ENCODE data around the gene VAT1. TPM values are rescaled to one million over a fixed set of nuclear protein-coding genes. Genes with fewer than 3 reads are reported as not detected.
A peak's percentile ranks its signal among the peaks of the same experiment; 100 is the strongest.
"Not testable (repeated sequence)": the region's sequence is repeated elsewhere in the genome, so short reads cannot be mapped to it uniquely, and the experiment has no call there.

The VAT1 gene
- total and polyA plus RNA-seq, 7 experiments from 2014 or later, result 12.8 to 52.3 (median 34.9) TPM

- DNase-seq (no peak), ATAC-seq (no peak)
- Histone ChIP-seq H3K36me3 (ENCODE audit: control insufficient read depth in 2 of 3, insufficient read depth in 3 of 3, low read length in 3 of 3) (no peaks in the 10 kb centered on the region), H3K27ac (ENCODE audit: low read depth, low read length) (no peak overlapping the region), H3K4me3 (ENCODE audit: low read length) (no peak overlapping the region), H3K27me3 (ENCODE audit: control insufficient read depth in 2 of 2, insufficient read depth in 2 of 2, low read length in 2 of 2) (no peaks in the 10 kb centered on the region), H3K9me3 (ENCODE audit: control insufficient read depth in 2 of 3, low read length in 3 of 3) (no peaks in the 10 kb centered on the region), H3K4me1 (ENCODE audit: control insufficient read depth in 2 of 2, insufficient read depth in 2 of 2, low read length in 2 of 2) (no peaks in the 10 kb centered on the region)
- ChIA-PET POLR2A (interaction anchor here (0.7 to 0.9 kb wide), 4 partner anchors 19 to 49 kb away, joined by 3 read pairs; partner anchors contain the start of gene IFI35), CTCF (no interaction called here)
- no peak overlapping the region for H3K4me3 Mint-ChIP-seq
- H3K27ac Mint-ChIP-seq, result peak overlapping the region in 1 of 9 donors; percentile 15
- H3K4me1 Mint-ChIP-seq, result no peaks in the 10 kb centered on the region
- intact Hi-C loops (cut with micrococcal nuclease), result no loop called here
- H3K9me3 Mint-ChIP-seq, result no peaks in the 10 kb centered on the region
- H3K27me3 Mint-ChIP-seq, result no peaks in the 10 kb centered on the region
- peaks cover 0 to 12% (median 0%) of the 10 kb centered on the region in 5 donors for H3K36me3 Mint-ChIP-seq
Observed at GRCh38 chr17:43056051-43056450, 33.9 kb upstream of the VAT1 start.

GRCh38 chr17:43053008-43053407 is 30.8 kb upstream of the VAT1 start:
- POLR2A ChIA-PET; H3K4me3 ChIP-seq (ENCODE audit: low read length); H3K27me3 ChIP-seq (ENCODE audit: control insufficient read depth in 2 of 2, insufficient read depth in 2 of 2, low read length in 2 of 2); H3K27ac Mint-ChIP-seq; H3K27ac ChIP-seq (ENCODE audit: low read depth, low read length); H3K4me3 Mint-ChIP-seq; DNase-seq; H3K9me3 Mint-ChIP-seq; H3K4me1 Mint-ChIP-seq; H3K4me1 ChIP-seq (ENCODE audit: control insufficient read depth in 2 of 2, insufficient read depth in 2 of 2, low read length in 2 of 2); ATAC-seq; intact Hi-C loops (cut with micrococcal nuclease); H3K36me3 ChIP-seq (ENCODE audit: control insufficient read depth in 2 of 3, insufficient read depth in 3 of 3, low read length in 3 of 3); H3K9me3 ChIP-seq (ENCODE audit: control insufficient read depth in 2 of 3, low read length in 3 of 3); H3K27me3 Mint-ChIP-seq; CTCF ChIA-PET: not testable (repeated sequence)
- H3K36me3 Mint-ChIP-seq, result peaks cover 0 to 13% (median 0%) of the 10 kb centered on the region in 5 donors

GRCh38 chr17:43051969-43052368 is 29.8 kb upstream of the VAT1 start:
- POLR2A ChIA-PET, result no interaction called here

GRCh38 chr17:43044024-43044423 is 21.8 kb upstream of the VAT1 start:
- Histone ChIP-seq H3K9me3 (ENCODE audit: control insufficient read depth in 2 of 3, low read length in 3 of 3) (no peaks in the 10 kb centered on the region), H3K4me3 (ENCODE audit: low read length) (no peak overlapping the region), H3K27ac (ENCODE audit: low read depth, low read length) (no peak overlapping the region), H3K27me3 (ENCODE audit: control insufficient read depth in 2 of 2, insufficient read depth in 2 of 2, low read length in 2 of 2) (no peaks in the 10 kb centered on the region), H3K4me1 (ENCODE audit: control insufficient read depth in 2 of 2, insufficient read depth in 2 of 2, low read length in 2 of 2) (no peaks in the 10 kb centered on the region), H3K36me3 (ENCODE audit: control insufficient read depth in 2 of 3, insufficient read depth in 3 of 3, low read length in 3 of 3) (no peaks in the 10 kb centered on the region)
- no peak overlapping the region for H3K27ac Mint-ChIP-seq
- H3K4me3 Mint-ChIP-seq, result no peak overlapping the region
- POLR2A ChIA-PET, result no interaction called here
- intact Hi-C loops (cut with micrococcal nuclease), result no loop called here
- peaks cover 0 to 1% (median 0%) of the 10 kb centered on the region in 7 donors for H3K4me1 Mint-ChIP-seq
- H3K36me3 Mint-ChIP-seq, result peaks cover 0 to 1% (median 0%) of the 10 kb centered on the region in 5 donors
- H3K9me3 Mint-ChIP-seq, result no peaks in the 10 kb centered on the region
- CTCF ChIA-PET, result interaction anchor here (0.6 kb wide), 1 partner anchor 156 kb away, joined by 4 read pairs; no protein-coding TSS in a partner anchor
- ATAC-seq, result no peak
- no peaks in the 10 kb centered on the region for H3K27me3 Mint-ChIP-seq
- DNase-seq, result no peak

More at GRCh38 chr17:43051969-43052368, 29.8 kb upstream of the VAT1 start:
- DNase-seq (no peak), ATAC-seq (no peak)
- no peaks in the 10 kb centered on the region for H3K27me3 ChIP-seq (ENCODE audit: control insufficient read depth in 2 of 2, insufficient read depth in 2 of 2, low read length in 2 of 2)
- Mint-ChIP-seq H3K27ac (no peak overlapping the region), H3K27me3 (no peaks in the 10 kb centered on the region), H3K9me3 (no peaks in the 10 kb centered on the region), H3K4me3 (no peak overlapping the region), H3K4me1 (no peaks in the 10 kb centered on the region), H3K36me3 (peaks cover 0 to 14% (median 0%) of the 10 kb centered on the region in 5 donors)
- no peaks in the 10 kb centered on the region for H3K4me1 ChIP-seq (ENCODE audit: control insufficient read depth in 2 of 2, insufficient read depth in 2 of 2, low read length in 2 of 2)
- no peaks in the 10 kb centered on the region for H3K9me3 ChIP-seq (ENCODE audit: control insufficient read depth in 2 of 3, low read length in 3 of 3)
- no peak overlapping the region for H3K4me3 ChIP-seq (ENCODE audit: low read length)
- intact Hi-C loops (cut with micrococcal nuclease), result no loop called here
- H3K36me3 ChIP-seq (ENCODE audit: control insufficient read depth in 2 of 3, insufficient read depth in 3 of 3, low read length in 3 of 3), result no peaks in the 10 kb centered on the region
- H3K27ac ChIP-seq (ENCODE audit: low read depth, low read length), result no peak overlapping the region
- CTCF ChIA-PET, result no interaction called here

- Mint-ChIP-seq H3K4me3 (no peak overlapping the region), H3K27me3 (no peaks in the 10 kb centered on the region), H3K27ac (no peak overlapping the region), H3K9me3 (no peaks in the 10 kb centered on the region), H3K36me3 (peaks cover 0 to 1% (median 0%) of the 10 kb centered on the region in 5 donors), H3K4me1 (peaks cover 0 to 1% (median 0%) of the 10 kb centered on the region in 7 donors)
- CTCF ChIA-PET, result no interaction called here
- no peak for DNase-seq
- ATAC-seq, result no peak
- Histone ChIP-seq H3K27me3 (ENCODE audit: control insufficient read depth in 2 of 2, insufficient read depth in 2 of 2, low read length in 2 of 2) (no peaks in the 10 kb centered on the region), H3K36me3 (ENCODE audit: control insufficient read depth in 2 of 3, insufficient read depth in 3 of 3, low read length in 3 of 3) (no peaks in the 10 kb centered on the region), H3K4me3 (ENCODE audit: low read length) (no peak overlapping the region), H3K9me3 (ENCODE audit: control insufficient read depth in 2 of 3, low read length in 3 of 3) (no peaks in the 10 kb centered on the region), H3K27ac (ENCODE audit: low read depth, low read length) (no peak overlapping the region), H3K4me1 (ENCODE audit: control insufficient read depth in 2 of 2, insufficient read depth in 2 of 2, low read length in 2 of 2) (no peaks in the 10 kb centered on the region)
- intact Hi-C loops (cut with micrococcal nuclease), result no loop called here
- POLR2A ChIA-PET, result no interaction called here
Observed at GRCh38 chr17:43043307-43043706, 21.1 kb upstream of the VAT1 start.

- Histone ChIP-seq H3K27me3 (ENCODE audit: control insufficient read depth in 2 of 2, insufficient read depth in 2 of 2, low read length in 2 of 2) (no peaks in the 10 kb centered on the region), H3K9me3 (ENCODE audit: control insufficient read depth in 2 of 3, low read length in 3 of 3) (no peaks in the 10 kb centered on the region), H3K4me1 (ENCODE audit: control insufficient read depth in 2 of 2, insufficient read depth in 2 of 2, low read length in 2 of 2) (no peaks in the 10 kb centered on the region), H3K27ac (ENCODE audit: low read depth, low read length) (no peak overlapping the region), H3K4me3 (ENCODE audit: low read length) (no peak overlapping the region), H3K36me3 (ENCODE audit: control insufficient read depth in 2 of 3, insufficient read depth in 3 of 3, low read length in 3 of 3) (no peaks in the 10 kb centered on the region)
- Mint-ChIP-seq H3K27ac (no peak overlapping the region), H3K4me3 (no peak overlapping the region), H3K27me3 (no peaks in the 10 kb centered on the region), H3K4me1 (peaks cover 0 to 1% (median 0%) of the 10 kb centered on the region in 7 donors), H3K9me3 (no peaks in the 10 kb centered on the region), H3K36me3 (no peaks in the 10 kb centered on the region)
- ATAC-seq, result no peak
- ChIA-PET POLR2A (no interaction called here), CTCF (no interaction called here)
- no peak for DNase-seq
- intact Hi-C loops (cut with micrococcal nuclease), result no loop called here
Observed at GRCh38 chr17:43042025-43042628, 19.9 kb upstream of the VAT1 start.

GRCh38 chr17:43040655-43041054 is 18.5 kb upstream of the VAT1 start:
- Histone ChIP-seq H3K27me3 (ENCODE audit: control insufficient read depth in 2 of 2, insufficient read depth in 2 of 2, low read length in 2 of 2) (no peaks in the 10 kb centered on the region), H3K4me1 (ENCODE audit: control insufficient read depth in 2 of 2, insufficient read depth in 2 of 2, low read length in 2 of 2) (no peaks in the 10 kb centered on the region), H3K36me3 (ENCODE audit: control insufficient read depth in 2 of 3, insufficient read depth in 3 of 3, low read length in 3 of 3) (no peaks in the 10 kb centered on the region), H3K4me3 (ENCODE audit: low read length) (no peak overlapping the region), H3K27ac (ENCODE audit: low read depth, low read length) (no peak overlapping the region), H3K9me3 (ENCODE audit: control insufficient read depth in 2 of 3, low read length in 3 of 3) (no peaks in the 10 kb centered on the region)
- H3K27me3 Mint-ChIP-seq, result no peaks in the 10 kb centered on the region
- DNase-seq (no peak), ATAC-seq (no peak)
- H3K36me3 Mint-ChIP-seq, result no peaks in the 10 kb centered on the region
- no peak overlapping the region for H3K4me3 Mint-ChIP-seq
- no peaks in the 10 kb centered on the region for H3K9me3 Mint-ChIP-seq
- POLR2A ChIA-PET, result no interaction called here
- no peak overlapping the region for H3K27ac Mint-ChIP-seq
- CTCF ChIA-PET, result no interaction called here
- peaks cover 0 to 1% (median 0%) of the 10 kb centered on the region in 7 donors for H3K4me1 Mint-ChIP-seq
- intact Hi-C loops (cut with micrococcal nuclease), result no loop called here
